ENCODE measurements around the gene RMDN2.

The RMDN2 gene

GRCh38 chr2:38039121-38039910 is 114.2 kb downstream of the RMDN2 start:
- no peak for DNase-seq (ENCODE audit: low spot score)

- no peak for DNase-seq (ENCODE audit: low spot score)
Measured at GRCh38 chr2:38045811-38046210, 120.7 kb downstream of the RMDN2 start.

- DNase-seq (ENCODE audit: low spot score), result no peak
Measured at GRCh38 chr2:38056216-38056615, 131.1 kb downstream of the RMDN2 start.

GRCh38 chr2:38057651-38058410 is 132.7 kb downstream of the RMDN2 start:
- DNase-seq (ENCODE audit: low spot score), result no peak

GRCh38 chr2:38060236-38061018 is 135.3 kb downstream of the RMDN2 start:
- DNase-seq (ENCODE audit: low spot score), result no peak

GRCh38 chr2:38064801-38065501 is 139.9 kb downstream of the RMDN2 start:
- DNase-seq (ENCODE audit: low spot score), result no peak

GRCh38 chr2:38065502-38066135 is 140.5 kb downstream of the RMDN2 start:
- no peak for DNase-seq (ENCODE audit: low spot score)

- DNase-seq (ENCODE audit: low spot score), result no peak
Measured at GRCh38 chr2:38066421-38067115, 141.5 kb downstream of the RMDN2 start.

Data from COLO829 (cell line).